HepG2 (cell line): ENCODE results near the gene SEPHS2. TPM values are rescaled to one million over a fixed set of nuclear protein-coding genes. Genes with fewer than 3 reads are reported as not detected.
A peak's percentile ranks its signal among the peaks of the same experiment; 100 is the strongest.

ENCODE experiments used
- AGO2 ChIP-seq: fragments of 200-400 bp; formaldehyde crosslinking; optimal IDR thresholded peaks from 2 replicates; pipeline ENCODE3; 2017; ENCODE audit warnings: mild to moderate bottlenecking, low read depth, low read length, moderate library complexity
- ARID4A ChIP-seq: sonication (generic); formaldehyde crosslinking; IDR thresholded peaks from 2 replicates; pipeline ENCODE4 v1.5.0; 2020; ENCODE audit warnings: mild to moderate bottlenecking, missing genetic modification reagents, borderline replicate concordance
- HDAC6 ChIP-seq: fragments of 200-600 bp; sonication (generic); IDR thresholded peaks from 2 replicates; pipeline ENCODE4 v1.7.0; 2017; ENCODE audit warnings: mild to moderate bottlenecking, antibody characterized with exemption, low read length, low read depth
- IKZF4 ChIP-seq: sonication (generic); formaldehyde crosslinking; IDR thresholded peaks from 2 replicates; pipeline ENCODE4 v1.5.1; 2020; ENCODE audit warnings: borderline replicate concordance, mild to moderate bottlenecking, low read depth, missing genetic modification reagents; ENCODE audit errors: not compliant biosample characterization
- NR0B2 ChIP-seq: sonication (generic); formaldehyde crosslinking; IDR thresholded peaks from 2 replicates; pipeline ENCODE4 v1.4.0; 2020; ENCODE audit warnings: mild to moderate bottlenecking, missing genetic modification reagents
- POLR2AphosphoS2 ChIP-seq: IDR thresholded peaks from 2 replicates; pipeline ENCODE4 v1.6.1; 2011; ENCODE audit warnings: low read depth, low read length, improper control_type of control experiment
- RCOR2 ChIP-seq: IDR thresholded peaks from 2 replicates; pipeline ENCODE4 v1.6.1; 2016; ENCODE audit warnings: missing biosample characterization, missing genetic modification reagents
- SNAPC4 ChIP-seq: sonication (generic); formaldehyde crosslinking; IDR thresholded peaks from 2 replicates; pipeline ENCODE4 v1.4.0; 2020; ENCODE audit warnings: mild to moderate bottlenecking, missing genetic modification reagents
- ZBTB4 ChIP-seq: sonication (generic); formaldehyde crosslinking; IDR thresholded peaks from 2 replicates; pipeline ENCODE4 v1.4.0; 2020; ENCODE audit warnings: missing genetic modification reagents, mild to moderate bottlenecking, borderline replicate concordance
- ZFP36L1 ChIP-seq: sonication (generic); formaldehyde crosslinking; IDR thresholded peaks from 2 replicates; pipeline ENCODE4 v1.8.0; 2022; ENCODE audit warnings: mild to moderate bottlenecking, missing genetic modification reagents, moderate library complexity
- ZNF317 ChIP-seq: sonication (generic); formaldehyde crosslinking; IDR thresholded peaks from 2 replicates; pipeline ENCODE4 v1.5.0; 2020; ENCODE audit warnings: mild to moderate bottlenecking, missing genetic modification reagents
- ZNF558 ChIP-seq: sonication (generic); formaldehyde crosslinking; IDR thresholded peaks from 2 replicates; pipeline ENCODE4 v1.9.0; 2022; ENCODE audit warnings: mild to moderate bottlenecking, missing genetic modification reagents, borderline replicate concordance
- ZNF839 ChIP-seq: sonication (generic); formaldehyde crosslinking; IDR thresholded peaks from 2 replicates; pipeline ENCODE4 v1.4.0; 2020; ENCODE audit warnings: missing genetic modification reagents, mild to moderate bottlenecking, borderline replicate concordance
- polyA plus RNA-seq, 8 experiments: library from polyadenylated mRNA; depleted of rRNA in 3 of 8; stranded (reverse) in 7 of 8; unstranded in 1 of 8; fragments of >200 nt; fragmentation: Illumina TruSeq in 4 of 8; extraction: Trizol in 4 of 8; gene quantifications; 2 replicates each; pipeline versions ENCODE4 v1.2.1 to v1.2.3, GENCODE V29; 2011 to 2016; ENCODE audit warnings: low read depth in 4 of 8, missing spikeins in 1 of 8, mixed read lengths in 1 of 8; ENCODE audit not compliant: insufficient read depth in 1 of 8
- total RNA-seq, 5 experiments: library from RNA; depleted of rRNA; stranded (reverse); fragments of >200 nt; fragmentation: Illumina TruSeq; extraction: Trizol; gene quantifications; 2 replicates each; pipeline ENCODE4 v1.2.3, GENCODE V29; 2016; ENCODE audit warnings: low read depth in 1 of 5

SEPHS2 gene
- total and polyA plus RNA-seq, 2 of the 13 experiments (the other 11 are each of a cell fraction or from before 2014, with no cell fraction given), result 20.7 to 127 TPM

GRCh38 chr16:30445408-30446202 is at the start of gene SEPHS2 (continued):
- TF ChIP-seq ARID4A (peak; percentile 81), ZNF317 (peak; percentile 36), HDAC6 (0 out of 2 replicates have a peak, but pooled peaks have one; percentile 55), RCOR2 (CRISPR knock-in tag) (0 out of 2 replicates have a peak, but pooled peaks have one; percentile 35), ZNF558 (CRISPR knock-in tag) (no peak), IKZF4 (CRISPR knock-in tag) (no peak), ZBTB4 (0 out of 2 replicates have a peak, but pooled peaks have one; percentile 48), ZNF839 (CRISPR knock-in tag) (no peak), NR0B2 (CRISPR knock-in tag) (peak; percentile 77), SNAPC4 (CRISPR knock-in tag) (peak; percentile 70; the same call in 1 of the 2 replicates), AGO2 (peak; percentile 97), ZFP36L1 (peak; percentile 72; the same call in 1 of the 2 replicates), POLR2AphosphoS2 (peak; percentile 84; the same call in 1 of the 2 replicates)
